ENCODE data around the gene CCDC154.

The CCDC154 gene

DNA sequence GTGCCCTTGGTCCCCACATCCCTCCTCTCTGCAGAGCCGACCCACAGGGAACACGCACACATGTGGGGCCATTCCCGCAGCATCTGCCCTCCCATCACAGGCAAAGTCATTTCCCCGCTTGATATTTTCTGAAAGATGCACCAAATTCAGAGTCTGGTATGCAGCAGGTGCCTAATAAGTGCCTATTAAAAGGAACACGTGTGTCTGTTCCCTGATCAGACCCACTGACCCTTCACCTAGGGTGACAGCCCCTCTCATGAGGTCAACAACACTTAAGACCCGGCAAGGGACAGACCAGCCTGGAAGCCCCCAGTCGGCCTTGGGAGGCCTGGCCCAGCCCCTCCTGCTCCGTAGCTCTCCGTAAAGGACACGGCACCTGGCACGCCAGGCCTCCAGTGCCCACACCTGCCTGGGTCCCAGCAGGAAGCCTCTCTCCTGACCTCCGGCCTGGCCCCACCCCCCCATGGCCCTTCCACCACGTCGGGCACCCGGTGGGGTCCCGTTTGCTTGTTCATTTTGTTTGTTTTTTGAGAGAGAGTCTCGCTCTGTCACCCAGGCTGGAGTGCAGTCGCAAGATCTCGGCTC lies 49.9 kb downstream of the CCDC154 start:
- Histone ChIP-seq H3K27me3 (ENCODE audit: control insufficient read depth, insufficient read depth, low read length) (no peaks in the 10 kb centered on the region), H3K36me3 (ENCODE audit: control insufficient read depth, insufficient read depth, low read length) (peaks cover 22% of the 10 kb centered on the region), H3K4me1 (ENCODE audit: control insufficient read depth, insufficient read depth, low read length) (no peaks in the 10 kb centered on the region)

DNA sequence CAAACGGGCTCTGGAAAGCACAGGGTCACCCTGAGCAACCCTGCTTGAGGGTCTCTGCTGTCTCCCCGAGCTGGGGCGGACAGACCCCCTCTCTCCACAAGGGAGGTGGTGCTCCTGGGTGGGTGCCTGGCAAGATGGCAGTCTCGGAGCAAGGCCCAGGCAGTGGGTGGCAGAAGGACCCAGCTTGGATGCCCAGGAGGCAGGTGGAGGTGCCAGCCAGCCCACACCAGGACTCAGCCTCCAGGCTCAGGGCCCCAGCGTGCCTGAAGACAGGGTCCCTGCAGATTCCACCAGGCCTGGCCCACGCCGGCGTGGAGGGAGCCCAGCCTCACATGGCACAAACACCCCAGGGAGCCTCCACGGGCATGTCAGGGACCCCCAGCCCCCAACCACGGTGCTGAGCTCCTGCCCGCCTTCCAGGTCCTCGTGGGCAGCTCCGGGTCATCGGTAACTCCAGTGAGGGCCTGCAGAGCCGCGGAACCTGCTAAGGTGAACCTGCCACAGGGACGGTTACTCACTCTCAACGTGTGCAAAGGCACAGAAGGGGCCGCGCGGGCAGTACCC lies 50.7 kb downstream of the CCDC154 start:
- no peaks in the 10 kb centered on the region for H3K9me3 ChIP-seq (ENCODE audit: control insufficient read depth, insufficient read depth, low read length)
- H3K4me1 ChIP-seq (ENCODE audit: control insufficient read depth, insufficient read depth, low read length) = no peaks in the 10 kb centered on the region
- no peak overlapping the region for H3K9ac ChIP-seq (ENCODE audit: low read depth, low read length)
- no peaks in the 10 kb centered on the region for H3K27me3 ChIP-seq (ENCODE audit: control insufficient read depth, insufficient read depth, low read length)
- peaks cover 21% of the 10 kb centered on the region for H3K36me3 ChIP-seq (ENCODE audit: control insufficient read depth, insufficient read depth, low read length)
- no peak overlapping the region for H3K4me3 ChIP-seq (ENCODE audit: low read depth, low read length)
- no peak overlapping the region for H3K27ac ChIP-seq (ENCODE audit: low read depth, low read length)

More for the DNA sequence above, 49.9 kb downstream of the CCDC154 start:
- Histone ChIP-seq H3K9ac (ENCODE audit: low read depth, low read length) (no peak overlapping the region), H3K4me3 (ENCODE audit: low read depth, low read length) (no peak overlapping the region), H3K27ac (ENCODE audit: low read depth, low read length) (no peak overlapping the region), H3K9me3 (ENCODE audit: control insufficient read depth, insufficient read depth, low read length) (no peaks in the 10 kb centered on the region)

DNA sequence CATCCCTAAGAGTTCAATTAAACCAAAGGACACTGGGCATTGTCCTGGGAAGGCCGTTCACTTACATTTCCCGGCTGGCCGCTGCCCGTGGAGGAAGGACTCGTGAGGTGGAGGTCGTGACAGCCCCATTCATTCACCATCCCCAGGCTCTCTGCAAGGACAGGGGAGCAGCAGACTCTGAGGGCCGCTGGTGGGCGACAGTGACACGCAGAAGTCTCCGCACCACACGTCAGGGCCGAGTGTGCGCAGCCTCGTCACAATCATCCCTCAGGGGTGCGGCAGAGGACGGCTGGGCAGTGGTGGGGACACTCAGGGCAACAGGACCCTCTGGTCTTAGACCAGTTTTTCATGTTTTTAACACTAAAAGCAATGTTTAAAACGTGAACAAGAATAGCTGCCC lies 51.5 kb downstream of the CCDC154 start:
- Histone ChIP-seq H3K4me3 (ENCODE audit: low read depth, low read length) (no peak overlapping the region), H3K9me3 (ENCODE audit: control insufficient read depth, insufficient read depth, low read length) (no peaks in the 10 kb centered on the region), H3K9ac (ENCODE audit: low read depth, low read length) (no peak overlapping the region), H3K27me3 (ENCODE audit: control insufficient read depth, insufficient read depth, low read length) (no peaks in the 10 kb centered on the region), H3K27ac (ENCODE audit: low read depth, low read length) (no peak overlapping the region), H3K36me3 (ENCODE audit: control insufficient read depth, insufficient read depth, low read length) (peaks cover 25% of the 10 kb centered on the region), H3K4me1 (ENCODE audit: control insufficient read depth, insufficient read depth, low read length) (no peaks in the 10 kb centered on the region)

DNA sequence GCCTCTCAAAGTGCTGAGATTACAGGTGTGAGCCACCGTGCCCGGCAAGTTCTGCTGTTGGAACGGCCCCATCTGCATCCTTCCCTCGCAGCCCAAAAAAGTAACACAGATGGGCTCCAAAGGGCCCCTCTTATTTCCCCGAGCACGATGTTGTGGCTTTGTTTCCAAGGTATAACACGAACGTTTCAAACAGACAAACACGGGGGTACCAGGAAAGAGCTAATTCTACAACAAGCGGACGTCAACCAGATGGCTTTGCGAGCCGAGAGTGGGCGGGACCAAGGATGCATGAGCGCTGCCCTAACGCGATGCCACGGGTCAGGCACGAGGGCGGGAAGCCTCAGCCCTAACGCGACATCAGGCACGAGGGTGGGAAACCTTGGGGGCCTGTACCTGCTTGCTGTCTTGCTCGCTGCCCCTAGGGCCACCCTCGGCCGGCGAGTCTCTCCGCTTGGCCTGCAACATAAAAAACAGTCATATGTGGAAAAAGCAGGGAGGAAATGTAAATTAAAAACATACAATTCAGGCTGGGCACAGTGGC lies 54.0 kb downstream of the CCDC154 start:
- Histone ChIP-seq H3K27ac (ENCODE audit: low read depth, low read length) (no peak overlapping the region), H3K27me3 (ENCODE audit: control insufficient read depth, insufficient read depth, low read length) (no peaks in the 10 kb centered on the region), H3K9ac (ENCODE audit: low read depth, low read length) (no peak overlapping the region), H3K9me3 (ENCODE audit: control insufficient read depth, insufficient read depth, low read length) (no peaks in the 10 kb centered on the region), H3K4me1 (ENCODE audit: control insufficient read depth, insufficient read depth, low read length) (no peaks in the 10 kb centered on the region), H3K36me3 (ENCODE audit: control insufficient read depth, insufficient read depth, low read length) (peaks cover 25% of the 10 kb centered on the region), H3K4me3 (ENCODE audit: low read depth, low read length) (no peak overlapping the region)

DNA sequence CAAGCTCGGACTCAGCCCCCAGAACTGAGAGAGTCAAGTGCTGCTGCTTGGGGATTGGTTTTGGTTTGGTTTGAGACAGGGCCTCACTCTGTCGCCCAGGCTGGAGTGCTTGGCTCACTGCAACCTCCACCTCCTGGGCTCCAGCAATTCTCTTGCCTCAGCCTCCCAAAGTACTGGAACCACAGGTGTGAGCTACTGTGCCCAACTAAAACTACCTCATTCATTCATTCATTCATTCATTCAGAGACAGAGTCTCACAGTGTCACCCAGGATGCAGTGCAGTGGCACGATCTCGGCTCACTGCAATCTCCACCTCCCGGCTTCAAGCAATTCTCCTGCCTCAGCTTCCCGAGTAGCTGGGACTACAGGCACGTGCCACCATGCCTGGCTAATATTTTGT lies 54.6 kb downstream of the CCDC154 start:
- Histone ChIP-seq H3K9me3 (ENCODE audit: control insufficient read depth, insufficient read depth, low read length) (no peaks in the 10 kb centered on the region), H3K27ac (ENCODE audit: low read depth, low read length) (no peak overlapping the region), H3K4me1 (ENCODE audit: control insufficient read depth, insufficient read depth, low read length) (no peaks in the 10 kb centered on the region), H3K27me3 (ENCODE audit: control insufficient read depth, insufficient read depth, low read length) (no peaks in the 10 kb centered on the region), H3K4me3 (ENCODE audit: low read depth, low read length) (no peak overlapping the region), H3K9ac (ENCODE audit: low read depth, low read length) (no peak overlapping the region), H3K36me3 (ENCODE audit: control insufficient read depth, insufficient read depth, low read length) (peaks cover 27% of the 10 kb centered on the region)

DNA sequence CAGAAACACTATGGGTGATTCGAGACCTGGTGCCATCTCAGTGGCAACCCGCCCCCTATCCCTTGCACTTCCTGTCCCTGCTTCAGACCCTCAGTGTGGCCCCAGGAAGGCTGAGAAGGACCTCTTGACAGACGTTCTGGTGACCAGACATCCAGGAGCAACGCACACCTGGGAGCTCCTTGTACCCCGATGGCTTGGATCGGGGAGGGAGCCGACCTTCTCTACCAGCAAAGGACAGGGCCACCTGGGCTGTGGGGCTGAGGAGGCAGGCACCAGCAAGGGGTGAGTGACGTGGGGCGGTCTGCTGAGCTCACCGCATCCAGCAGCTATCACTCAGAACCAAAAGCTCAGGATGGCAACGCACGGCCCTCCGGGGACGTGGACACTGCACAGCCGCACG lies 57.0 kb downstream of the CCDC154 start:
- H3K27ac ChIP-seq (ENCODE audit: low read depth, low read length) = no peak overlapping the region
- H3K9me3 ChIP-seq (ENCODE audit: control insufficient read depth, insufficient read depth, low read length) = no peaks in the 10 kb centered on the region
- peaks cover 26% of the 10 kb centered on the region for H3K36me3 ChIP-seq (ENCODE audit: control insufficient read depth, insufficient read depth, low read length)

DNA sequence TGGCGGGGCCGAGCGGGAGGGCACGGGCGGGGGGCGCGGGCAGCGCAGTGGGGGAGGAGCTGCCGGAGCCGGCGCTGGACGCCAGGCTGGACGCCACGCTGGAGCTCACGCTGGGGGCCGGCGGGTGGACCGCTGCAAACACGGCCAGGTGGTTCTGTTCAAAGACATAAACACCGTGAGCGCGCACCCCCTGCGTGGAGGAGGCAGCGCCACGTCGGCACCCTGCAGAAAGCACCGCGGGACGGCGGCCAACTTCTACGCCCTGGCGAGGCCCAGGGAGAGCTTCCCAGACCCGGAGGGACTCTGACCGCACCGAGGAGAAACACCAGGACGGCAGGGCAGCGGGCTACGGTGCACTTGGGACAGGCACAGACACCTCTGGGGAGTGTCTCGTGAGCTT lies 59.1 kb downstream of the CCDC154 start:
- H3K27ac ChIP-seq (ENCODE audit: low read depth, low read length) = no peak overlapping the region
- no peaks in the 10 kb centered on the region for H3K27me3 ChIP-seq (ENCODE audit: control insufficient read depth, insufficient read depth, low read length)
- no peaks in the 10 kb centered on the region for H3K4me1 ChIP-seq (ENCODE audit: control insufficient read depth, insufficient read depth, low read length)
- H3K9me3 ChIP-seq (ENCODE audit: control insufficient read depth, insufficient read depth, low read length) = no peaks in the 10 kb centered on the region
- peaks cover 30% of the 10 kb centered on the region for H3K36me3 ChIP-seq (ENCODE audit: control insufficient read depth, insufficient read depth, low read length)
- H3K4me3 ChIP-seq (ENCODE audit: low read depth, low read length) = no peak overlapping the region
- no peak overlapping the region for H3K9ac ChIP-seq (ENCODE audit: low read depth, low read length)

More for the DNA sequence above, 57.0 kb downstream of the CCDC154 start:
- Histone ChIP-seq H3K9ac (ENCODE audit: low read depth, low read length) (no peak overlapping the region), H3K4me1 (ENCODE audit: control insufficient read depth, insufficient read depth, low read length) (no peaks in the 10 kb centered on the region), H3K27me3 (ENCODE audit: control insufficient read depth, insufficient read depth, low read length) (no peaks in the 10 kb centered on the region), H3K4me3 (ENCODE audit: low read depth, low read length) (no peak overlapping the region)

Data from HUES48 (cell line).